ENCODE measurements around the gene CEP164. TPM values are rescaled to one million over a fixed set of nuclear protein-coding genes. Genes with fewer than 3 reads are reported as not detected.

CEP164 gene
- total and polyA plus RNA-seq, 10 of the 15 experiments (the other 5 are each of a cell fraction or from before 2014, with no cell fraction given) = 4.2 to 31.2 (median 20.2) TPM

DNA sequence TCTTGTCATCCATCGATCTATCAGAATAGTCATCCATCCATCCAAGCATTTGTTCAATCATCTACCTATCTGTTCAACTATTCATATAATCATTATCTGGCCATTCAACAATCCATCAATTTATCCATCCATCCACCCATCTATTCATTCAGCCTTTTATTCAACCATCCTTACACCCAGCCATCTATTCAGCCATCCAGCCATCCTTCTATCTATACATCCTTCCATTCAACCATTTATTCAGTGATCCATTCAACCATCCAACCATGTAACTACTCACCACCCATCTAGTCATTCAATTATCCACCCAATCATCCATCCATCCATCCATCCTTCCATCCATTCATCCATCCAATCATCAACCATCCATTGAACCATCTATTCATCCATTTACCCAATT is 106.8 kb downstream of the CEP164 start (continued):
- TF ChIP-seq STAT3 (IDR thresholded peaks at IDR 0.05; ENCODE audit: low read depth, low read length) (no peak), RELB (IDR thresholded peaks at IDR 0.05; ENCODE audit: low read depth) (no peak), SKIL (IDR thresholded peaks at IDR 0.05; ENCODE audit: low read depth, poor library complexity, severe bottlenecking) (no peak), EGR1 (IDR thresholded peaks at IDR 0.05; ENCODE audit: borderline replicate concordance in 1 of 2, low read depth in 2 of 2, low read length in 2 of 2) (no peak), SP1 (IDR thresholded peaks at IDR 0.05; ENCODE audit: low read depth, low read length) (no peak), BRCA1 (IDR thresholded peaks at IDR 0.05; ENCODE audit: low read depth, low read length) (no peak), E2F4 (IDR thresholded peaks at IDR 0.05; ENCODE audit: low read depth, low read length) (no peak), IRF3 (IDR thresholded peaks at IDR 0.05) (no peak), MEF2B (IDR thresholded peaks at IDR 0.05; ENCODE audit: partially characterized antibody, poor library complexity, severe bottlenecking) (no peak), PML (IDR thresholded peaks at IDR 0.05; ENCODE audit: low read length) (no peak), PBX3 (IDR thresholded peaks at IDR 0.05; ENCODE audit: insufficient replicate concordance, low read depth, low read length) (no peak), NRF1 (conservative IDR thresholded peaks at IDR 0.05; ENCODE audit: low read depth, low read length) (no peak)
- TF ChIP-seq, protein P1, sequence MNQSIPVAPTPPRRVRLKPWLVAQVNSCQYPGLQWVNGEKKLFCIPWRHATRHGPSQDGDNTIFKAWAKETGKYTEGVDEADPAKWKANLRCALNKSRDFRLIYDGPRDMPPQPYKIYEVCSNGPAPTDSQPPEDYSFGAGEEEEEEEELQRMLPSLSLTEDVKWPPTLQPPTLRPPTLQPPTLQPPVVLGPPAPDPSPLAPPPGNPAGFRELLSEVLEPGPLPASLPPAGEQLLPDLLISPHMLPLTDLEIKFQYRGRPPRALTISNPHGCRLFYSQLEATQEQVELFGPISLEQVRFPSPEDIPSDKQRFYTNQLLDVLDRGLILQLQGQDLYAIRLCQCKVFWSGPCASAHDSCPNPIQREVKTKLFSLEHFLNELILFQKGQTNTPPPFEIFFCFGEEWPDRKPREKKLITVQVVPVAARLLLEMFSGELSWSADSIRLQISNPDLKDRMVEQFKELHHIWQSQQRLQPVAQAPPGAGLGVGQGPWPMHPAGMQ (IDR thresholded peaks at IDR 0.05; ENCODE audit: borderline replicate concordance) = no peak

Data from GM12878 (cell line).